Neural progenitor cell (in vitro differentiated cells): ENCODE results near the gene NOP53.

Experiments
- CTCF ChIP-seq: fragments of 200-600 bp; sonication (generic); IDR thresholded peaks from 2 replicates; pipeline ENCODE4 v1.5.1; 2017; ENCODE audit warnings: antibody characterized with exemption, mild to moderate bottlenecking
- EZH2 ChIP-seq: fragments of 200-600 bp; sonication (generic); IDR thresholded peaks from 2 replicates; pipeline ENCODE4 v1.6.1; 2017; ENCODE audit warnings: antibody characterized with exemption, mild to moderate bottlenecking, moderate library complexity

GRCh38 chr19:47729799-47730520 lies 15.4 kb upstream of the NOP53 start:
- TF ChIP-seq CTCF (no peak), EZH2 (no peak)
